Mucosa of rectum (tissue), 2 donors: ENCODE data around the gene SPATA6.

Experiments used
- H3K27ac ChIP-seq, 2 donors: one replicate each; pipeline ENCODE4 v1.7.0; 2013; ENCODE audit warnings: inconsistent platforms in 2 of 2, low read depth in 2 of 2, low read length in 2 of 2
- H3K27me3 ChIP-seq, 2 donors: one replicate each; pipeline ENCODE4 v1.7.0; 2013; ENCODE audit warnings: low read length in 2 of 2; ENCODE audit not compliant: control insufficient read depth in 2 of 2, insufficient read depth in 2 of 2
- H3K36me3 ChIP-seq, 2 donors: one replicate each; pipeline ENCODE4 v1.7.0; 2013; ENCODE audit warnings: low read length in 2 of 2; ENCODE audit not compliant: control insufficient read depth in 2 of 2, insufficient read depth in 2 of 2
- H3K4me1 ChIP-seq, 2 donors: one replicate each; pipeline ENCODE4 v1.7.0; 2013; ENCODE audit warnings: low read length in 2 of 2, mild to moderate bottlenecking in 1 of 2; ENCODE audit not compliant: control insufficient read depth in 2 of 2, insufficient read depth in 2 of 2
- H3K4me3 ChIP-seq, 2 donors: one replicate each; pipeline ENCODE4 v1.7.0; 2013; ENCODE audit warnings: low read length in 2 of 2
- H3K9ac ChIP-seq, 2 donors: one replicate each; pipeline ENCODE4 v1.7.0; 2013; ENCODE audit warnings: low read length in 2 of 2, low read depth in 1 of 2, mild to moderate bottlenecking in 1 of 2
- H3K9me3 ChIP-seq, 2 donors: one replicate each; pipeline ENCODE4 v1.7.0; 2013; ENCODE audit warnings: low read length in 2 of 2; ENCODE audit not compliant: control insufficient read depth in 2 of 2
- donor health status: healthy.
- donor health status: Normal muscosa, but diverticular disease.

SPATA6 gene

GRCh38 chr1:48422009-48422408 is 50.0 kb downstream of the SPATA6 start:
- no peaks in the 10 kb centered on the region for H3K27me3 ChIP-seq
- no peak overlapping the region for H3K27ac ChIP-seq

DNA sequence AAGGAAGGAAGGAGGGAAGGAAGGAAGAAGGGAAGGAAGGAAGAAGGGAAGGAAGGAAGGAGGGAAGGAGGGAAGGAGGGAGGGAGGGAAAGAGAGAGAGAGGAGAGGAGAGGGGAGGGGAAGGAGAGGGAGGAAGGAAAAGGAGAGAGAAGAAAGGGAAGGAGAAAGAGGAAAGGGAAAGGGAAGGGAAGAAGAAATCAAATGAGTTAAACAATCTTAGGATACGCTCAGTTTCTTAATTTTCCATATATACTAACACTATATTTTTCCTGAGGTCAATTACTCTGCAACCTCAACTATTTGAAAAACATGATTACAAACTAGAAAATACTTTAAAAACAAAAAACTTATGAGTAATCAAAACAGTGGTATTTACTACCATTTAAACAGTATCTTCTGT is 53.3 kb downstream of the SPATA6 start:
- Histone ChIP-seq H3K9me3 (no peaks in the 10 kb centered on the region), H3K36me3 (no peaks in the 10 kb centered on the region), H3K9ac (no peak overlapping the region), H3K27me3 (no peaks in the 10 kb centered on the region), H3K27ac (no peak overlapping the region), H3K4me3 (no peak overlapping the region), H3K4me1 (no peaks in the 10 kb centered on the region)

More at GRCh38 chr1:48422009-48422408, 50.0 kb downstream of the SPATA6 start:
- no peak overlapping the region for H3K9ac ChIP-seq
- no peaks in the 10 kb centered on the region for H3K36me3 ChIP-seq
- H3K9me3 ChIP-seq: no peaks in the 10 kb centered on the region
- H3K4me3 ChIP-seq: no peak overlapping the region
- H3K4me1 ChIP-seq: no peaks in the 10 kb centered on the region

- no peaks in the 10 kb centered on the region for H3K27me3 ChIP-seq
- H3K36me3 ChIP-seq: no peaks in the 10 kb centered on the region
- no peak overlapping the region for H3K4me3 ChIP-seq
- H3K4me1 ChIP-seq: no peaks in the 10 kb centered on the region
- no peaks in the 10 kb centered on the region for H3K9me3 ChIP-seq
- no peak overlapping the region for H3K27ac ChIP-seq
- H3K9ac ChIP-seq: no peak overlapping the region
These were observed 57.0 kb downstream of the SPATA6 start for GRCh38 chr1:48415050-48415449.

GRCh38 chr1:48414264-48414663 is 57.7 kb downstream of the SPATA6 start:
- no peak overlapping the region for H3K27ac ChIP-seq
- no peak overlapping the region for H3K9ac ChIP-seq
- H3K36me3 ChIP-seq: no peaks in the 10 kb centered on the region
- no peak overlapping the region for H3K4me3 ChIP-seq
- H3K27me3 ChIP-seq: no peaks in the 10 kb centered on the region
- no peaks in the 10 kb centered on the region for H3K9me3 ChIP-seq
- no peaks in the 10 kb centered on the region for H3K4me1 ChIP-seq

DNA sequence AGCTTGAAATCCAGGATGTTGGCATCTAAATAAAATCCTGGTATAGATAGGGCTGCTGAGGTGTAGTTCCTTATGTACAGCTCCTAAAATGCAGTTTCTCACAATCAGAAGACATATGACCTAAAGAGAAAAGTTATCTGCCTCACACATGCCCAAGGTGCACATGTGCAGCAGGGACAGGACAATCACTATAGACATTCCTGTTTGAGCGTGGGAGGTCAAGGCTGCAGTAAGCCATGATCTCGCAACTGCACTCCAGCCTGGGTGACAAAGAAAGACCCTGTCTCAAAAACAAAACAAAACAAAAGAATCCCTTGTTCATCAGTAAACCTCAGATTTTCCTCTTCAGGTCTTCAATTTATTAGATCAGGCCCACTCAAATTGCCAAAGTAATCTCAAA is 66.1 kb downstream of the SPATA6 start:
- Histone ChIP-seq H3K36me3 (no peaks in the 10 kb centered on the region), H3K27ac (no peak overlapping the region), H3K4me3 (no peak overlapping the region), H3K9ac (no peak overlapping the region), H3K9me3 (no peaks in the 10 kb centered on the region), H3K4me1 (no peaks in the 10 kb centered on the region), H3K27me3 (no peaks in the 10 kb centered on the region)

DNA sequence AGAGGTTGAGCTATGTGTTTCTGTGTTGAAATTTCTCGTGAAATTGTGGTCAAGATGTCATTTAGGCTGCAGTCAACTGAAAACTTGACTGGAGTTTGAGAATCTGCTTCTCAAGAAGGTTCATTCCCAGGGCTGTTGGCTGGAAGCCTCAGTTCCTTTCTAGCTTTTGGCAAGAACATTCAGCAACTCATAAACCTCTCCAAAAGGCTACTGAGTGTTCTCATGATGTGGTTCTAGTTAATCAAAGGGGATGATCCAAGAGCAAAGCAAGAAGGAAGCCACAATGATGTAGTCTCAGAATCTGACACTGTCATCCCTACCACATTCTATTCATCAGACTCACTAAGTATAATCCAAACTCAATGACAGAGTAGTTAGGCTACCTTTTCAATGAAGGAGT is 66.6 kb downstream of the SPATA6 start:
- Histone ChIP-seq H3K27me3 (no peaks in the 10 kb centered on the region), H3K27ac (no peak overlapping the region), H3K9ac (no peak overlapping the region), H3K4me1 (no peaks in the 10 kb centered on the region), H3K9me3 (no peaks in the 10 kb centered on the region), H3K36me3 (no peaks in the 10 kb centered on the region), H3K4me3 (no peak overlapping the region)

DNA sequence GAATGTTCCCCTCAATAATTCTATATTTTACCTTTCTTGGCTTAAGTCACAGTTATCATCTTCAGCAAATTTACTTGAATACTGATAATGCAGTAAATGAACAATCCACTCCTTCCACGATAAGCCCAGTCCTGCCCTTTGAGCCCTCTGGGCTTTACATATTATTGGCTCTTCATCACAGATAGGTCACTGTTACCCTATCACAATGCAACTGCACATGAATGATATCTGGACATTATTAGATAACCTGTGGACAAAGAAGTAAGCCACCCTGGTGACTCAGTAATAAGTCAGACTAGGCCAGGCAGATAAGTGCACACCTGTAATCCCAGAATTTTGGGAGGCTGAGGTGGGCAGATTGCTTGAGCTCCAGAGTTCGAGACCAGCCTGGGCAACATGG is 69.4 kb downstream of the SPATA6 start:
- Histone ChIP-seq H3K27me3 (no peaks in the 10 kb centered on the region), H3K9ac (no peak overlapping the region), H3K27ac (no peak overlapping the region), H3K4me1 (no peaks in the 10 kb centered on the region), H3K4me3 (no peak overlapping the region), H3K36me3 (no peaks in the 10 kb centered on the region), H3K9me3 (no peaks in the 10 kb centered on the region)

DNA sequence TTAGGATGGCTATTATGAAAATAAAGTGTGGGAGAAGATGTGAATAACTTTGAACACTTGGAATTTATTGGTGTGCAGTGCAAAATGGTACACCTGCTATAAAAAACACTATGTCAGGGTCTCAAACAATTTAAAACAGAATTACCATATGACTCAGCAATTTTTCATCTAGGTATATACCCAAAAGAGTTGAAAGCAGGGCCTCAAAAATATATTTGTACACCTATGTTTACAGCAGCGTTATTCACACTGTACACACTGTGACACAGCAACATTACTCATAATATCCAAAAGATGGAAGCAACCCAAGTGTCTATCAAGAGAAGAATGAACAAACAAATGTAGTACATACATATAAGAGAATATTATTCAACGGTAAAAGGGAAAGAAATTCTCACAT is 75.8 kb downstream of the SPATA6 start:
- Histone ChIP-seq H3K27ac (no peak overlapping the region), H3K9ac (no peak overlapping the region), H3K36me3 (no peaks in the 10 kb centered on the region), H3K27me3 (no peaks in the 10 kb centered on the region), H3K4me1 (no peaks in the 10 kb centered on the region), H3K4me3 (no peak overlapping the region), H3K9me3 (no peaks in the 10 kb centered on the region)

GRCh38 chr1:48391926-48392325 is 80.1 kb downstream of the SPATA6 start:
- Histone ChIP-seq H3K27ac (no peak overlapping the region), H3K9me3 (no peaks in the 10 kb centered on the region), H3K4me1 (no peaks in the 10 kb centered on the region), H3K27me3 (no peaks in the 10 kb centered on the region), H3K9ac (no peak overlapping the region), H3K36me3 (no peaks in the 10 kb centered on the region), H3K4me3 (no peak overlapping the region)

GRCh38 chr1:48387409-48387808 is 84.6 kb downstream of the SPATA6 start:
- Histone ChIP-seq H3K27me3 (no peaks in the 10 kb centered on the region), H3K9me3 (no peaks in the 10 kb centered on the region), H3K27ac (no peak overlapping the region), H3K9ac (no peak overlapping the region), H3K4me1 (no peaks in the 10 kb centered on the region), H3K4me3 (no peak overlapping the region), H3K36me3 (no peaks in the 10 kb centered on the region)

DNA sequence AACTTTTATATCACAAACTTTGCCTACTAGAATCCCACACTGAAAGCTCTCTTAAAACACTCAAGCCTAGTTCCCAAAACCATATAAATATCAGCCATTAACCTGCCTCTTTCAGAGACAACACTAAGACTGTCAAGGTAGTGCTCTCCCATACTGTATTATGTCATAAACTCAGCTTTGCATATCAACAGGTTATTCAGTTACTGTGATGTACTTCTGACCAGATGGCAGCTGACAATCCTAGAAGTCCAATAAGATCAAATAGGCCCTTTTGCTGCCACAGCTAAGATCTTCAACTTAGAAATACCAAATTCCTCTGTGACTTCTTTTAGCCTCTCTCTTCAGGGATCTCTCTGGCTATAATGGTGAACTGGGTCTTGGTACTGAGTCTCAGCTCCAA is 97.2 kb downstream of the SPATA6 start:
- no peaks in the 10 kb centered on the region for H3K4me1 ChIP-seq
- H3K9ac ChIP-seq: no peak overlapping the region
- H3K27me3 ChIP-seq: no peaks in the 10 kb centered on the region
- H3K36me3 ChIP-seq: no peaks in the 10 kb centered on the region
- H3K9me3 ChIP-seq: peaks cover 0 to 4% of the 10 kb centered on the region in 2 donors
- no peak overlapping the region for H3K27ac ChIP-seq
- H3K4me3 ChIP-seq: no peak overlapping the region
